HepG2 (cell line): ENCODE data around the gene ZPR1. TPM values are rescaled to one million over a fixed set of nuclear protein-coding genes. Genes with fewer than 3 reads are reported as not detected.

Experiments
- ADNP ChIP-seq: sonication (generic); formaldehyde crosslinking; IDR thresholded peaks from 2 replicates; pipeline ENCODE4 v1.4.0; 2020; ENCODE audit warnings: missing genetic modification reagents
- ATF7 ChIP-seq, 2 experiments: fragments of 450-650 bp in 1 of 2; sonication (generic) in 1 of 2; formaldehyde crosslinking in 1 of 2; IDR thresholded peaks; 2 replicates each; pipeline versions ENCODE4 v1.4.0 to v1.6.1; 2016 to 2020; ENCODE audit warnings: antibody characterized with exemption in 1 of 2, mild to moderate bottlenecking in 1 of 2, missing genetic modification reagents in 1 of 2
- E2F5 ChIP-seq: sonication (generic); formaldehyde crosslinking; conservative IDR thresholded peaks from 2 replicates; pipeline ENCODE4 v1.4.0; 2020; ENCODE audit warnings: missing genetic modification reagents
- GPBP1L1 ChIP-seq: sonication (generic); formaldehyde crosslinking; IDR thresholded peaks from 2 replicates; pipeline ENCODE4 v1.5.0; 2020; ENCODE audit warnings: mild to moderate bottlenecking, missing genetic modification reagents
- HDAC2 ChIP-seq: sonication (generic); formaldehyde crosslinking; IDR thresholded peaks from 2 replicates; pipeline ENCODE4 v1.4.0; 2020; ENCODE audit warnings: missing genetic modification reagents
- KAT8 ChIP-seq: IDR thresholded peaks from 2 replicates; pipeline ENCODE4 v1.6.1; 2016; ENCODE audit warnings: missing genetic modification reagents, missing compliant biosample characterization
- MBNL3 ChIP-seq: fragments of 250-450 bp; sonication (Bioruptor Pico); conservative IDR thresholded peaks from 2 replicates; pipeline ENCODE4 v1.8.0; 2022; ENCODE audit warnings: mild to moderate bottlenecking, inconsistent platforms
- MTA3 ChIP-seq: sonication (generic); formaldehyde crosslinking; IDR thresholded peaks from 2 replicates; pipeline ENCODE4 v1.4.0; 2020; ENCODE audit warnings: missing genetic modification reagents
- PHF20 ChIP-seq: sonication (generic); formaldehyde crosslinking; IDR thresholded peaks from 2 replicates; pipeline ENCODE4 v1.5.0; 2020; ENCODE audit warnings: mild to moderate bottlenecking, missing genetic modification reagents
- PLRG1 ChIP-seq: fragments of 450-650 bp; conservative IDR thresholded peaks from 2 replicates; pipeline ENCODE4 v1.6.1; 2016
- ZBTB7A ChIP-seq: sonication (generic); formaldehyde crosslinking; IDR thresholded peaks from 2 replicates; pipeline ENCODE4 v1.8.0; 2022; ENCODE audit warnings: mild to moderate bottlenecking, missing genetic modification reagents
- ZFX ChIP-seq: sonication (generic); formaldehyde crosslinking; IDR thresholded peaks from 2 replicates; pipeline ENCODE4 v1.4.0; 2020; ENCODE audit warnings: mild to moderate bottlenecking, low read depth, missing genetic modification reagents, moderate library complexity
- ZNF430 ChIP-seq: sonication (generic); formaldehyde crosslinking; IDR thresholded peaks from 2 replicates; pipeline ENCODE4 v1.9.0; 2021; ENCODE audit warnings: mild to moderate bottlenecking, missing genetic modification reagents
- ZNF644 ChIP-seq: IDR thresholded peaks from 2 replicates; pipeline ENCODE4 v1.6.1; 2016; ENCODE audit warnings: low read depth
- ZNF709 ChIP-seq: sonication (generic); formaldehyde crosslinking; IDR thresholded peaks from 2 replicates; pipeline ENCODE4 v1.5.0; 2020; ENCODE audit warnings: mild to moderate bottlenecking, missing genetic modification reagents
- ZNF710 ChIP-seq: sonication (generic); formaldehyde crosslinking; IDR thresholded peaks from 2 replicates; pipeline ENCODE4 v1.5.0; 2020; ENCODE audit warnings: mild to moderate bottlenecking, missing genetic modification reagents, borderline replicate concordance
- ZSCAN31 ChIP-seq: sonication (generic); formaldehyde crosslinking; IDR thresholded peaks from 2 replicates; pipeline ENCODE4 v1.5.0; 2020; ENCODE audit warnings: low read depth, mild to moderate bottlenecking, missing genetic modification reagents
- polyA plus RNA-seq, 8 experiments: library from polyadenylated mRNA; depleted of rRNA in 3 of 8; stranded (reverse) in 7 of 8; unstranded in 1 of 8; fragments of >200 nt; fragmentation: Illumina TruSeq in 4 of 8; extraction: Trizol in 4 of 8; gene quantifications; 2 replicates each; pipeline versions ENCODE4 v1.2.1 to v1.2.3, GENCODE V29; 2011 to 2016; ENCODE audit warnings: low read depth in 4 of 8, missing spikeins in 1 of 8, mixed read lengths in 1 of 8; ENCODE audit not compliant: insufficient read depth in 1 of 8
- total RNA-seq, 5 experiments: library from RNA; depleted of rRNA; stranded (reverse); fragments of >200 nt; fragmentation: Illumina TruSeq; extraction: Trizol; gene quantifications; 2 replicates each; pipeline ENCODE4 v1.2.3, GENCODE V29; 2016; ENCODE audit warnings: low read depth in 1 of 5
- TF ChIP-seq, protein P1 (sequence below), 2 experiments: sonication (generic) in 1 of 2; formaldehyde crosslinking in 1 of 2; IDR thresholded peaks; 2 replicates each; pipeline versions ENCODE4 v1.6.1 to v1.9.0; 2014 to 2022; ENCODE audit warnings: antibody characterized with exemption in 1 of 2, borderline replicate concordance in 1 of 2, inconsistent platforms in 1 of 2, low read depth in 1 of 2, missing genetic modification reagents in 1 of 2

The ZPR1 gene
- total and polyA plus RNA-seq, 2 of the 13 experiments (the other 11 are each of a cell fraction or from before 2014, with no cell fraction given): 40.0 to 79.3 TPM

DNA sequence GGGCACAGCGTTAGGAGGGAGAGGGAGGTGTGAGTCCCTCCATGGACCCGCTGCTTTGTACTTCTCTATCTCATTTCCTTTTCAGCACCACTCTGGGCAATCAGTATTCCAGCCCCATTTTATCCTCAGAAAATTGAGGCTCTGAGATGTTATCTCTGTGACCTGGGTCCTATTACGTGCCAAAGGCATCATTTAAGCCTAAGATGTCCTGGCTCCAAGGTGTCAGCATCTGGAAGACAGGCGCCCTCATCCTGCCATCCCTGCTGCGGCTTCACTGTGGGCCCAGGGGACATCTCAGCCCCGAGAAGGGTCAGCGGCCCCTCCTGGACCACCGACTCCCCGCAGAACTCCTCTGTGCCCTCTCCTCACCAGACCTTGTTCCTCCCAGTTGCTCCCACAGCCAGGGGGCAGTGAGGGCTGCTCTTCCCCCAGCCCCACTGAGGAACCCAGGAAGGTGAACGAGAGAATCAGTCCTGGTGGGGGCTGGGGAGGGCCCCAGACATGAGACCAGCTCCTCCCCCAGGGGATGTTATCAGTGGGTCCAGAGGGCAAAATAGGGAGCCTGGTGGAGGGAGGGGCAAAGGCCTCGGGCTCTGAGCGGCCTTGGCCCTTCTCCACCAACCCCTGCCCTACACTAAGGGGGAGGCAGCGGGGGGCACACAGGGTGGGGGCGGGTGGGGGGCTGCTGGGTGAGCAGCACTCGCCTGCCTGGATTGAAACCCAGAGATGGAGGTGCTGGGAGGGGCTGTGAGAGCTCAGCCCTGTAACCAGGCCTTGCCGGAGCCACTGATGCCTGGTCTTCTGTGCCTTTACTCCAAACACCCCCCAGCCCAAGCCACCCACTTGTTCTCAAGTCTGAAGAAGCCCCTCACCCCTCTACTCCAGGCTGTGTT is 41.1 kb upstream of the ZPR1 start (continued):
- no peak for TF ChIP-seq GPBP1L1 (CRISPR knock-in tag)
- TF ChIP-seq ZSCAN31 (CRISPR knock-in tag): 0 out of 2 replicates have a peak, but pooled peaks have one; percentile 59
- TF ChIP-seq ZNF430 (CRISPR knock-in tag): peak; percentile 82
- TF ChIP-seq, protein P1, sequence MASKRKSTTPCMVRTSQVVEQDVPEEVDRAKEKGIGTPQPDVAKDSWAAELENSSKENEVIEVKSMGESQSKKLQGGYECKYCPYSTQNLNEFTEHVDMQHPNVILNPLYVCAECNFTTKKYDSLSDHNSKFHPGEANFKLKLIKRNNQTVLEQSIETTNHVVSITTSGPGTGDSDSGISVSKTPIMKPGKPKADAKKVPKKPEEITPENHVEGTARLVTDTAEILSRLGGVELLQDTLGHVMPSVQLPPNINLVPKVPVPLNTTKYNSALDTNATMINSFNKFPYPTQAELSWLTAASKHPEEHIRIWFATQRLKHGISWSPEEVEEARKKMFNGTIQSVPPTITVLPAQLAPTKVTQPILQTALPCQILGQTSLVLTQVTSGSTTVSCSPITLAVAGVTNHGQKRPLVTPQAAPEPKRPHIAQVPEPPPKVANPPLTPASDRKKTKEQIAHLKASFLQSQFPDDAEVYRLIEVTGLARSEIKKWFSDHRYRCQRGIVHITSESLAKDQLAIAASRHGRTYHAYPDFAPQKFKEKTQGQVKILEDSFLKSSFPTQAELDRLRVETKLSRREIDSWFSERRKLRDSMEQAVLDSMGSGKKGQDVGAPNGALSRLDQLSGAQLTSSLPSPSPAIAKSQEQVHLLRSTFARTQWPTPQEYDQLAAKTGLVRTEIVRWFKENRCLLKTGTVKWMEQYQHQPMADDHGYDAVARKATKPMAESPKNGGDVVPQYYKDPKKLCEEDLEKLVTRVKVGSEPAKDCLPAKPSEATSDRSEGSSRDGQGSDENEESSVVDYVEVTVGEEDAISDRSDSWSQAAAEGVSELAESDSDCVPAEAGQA (IDR thresholded peaks at IDR 0.05; ENCODE audit: low read depth): no peak
- TF ChIP-seq, protein P1 (CRISPR knock-in tag; IDR thresholded peaks at IDR 0.05; ENCODE audit: borderline replicate concordance): no peak
- no peak for TF ChIP-seq E2F5 (CRISPR knock-in tag)
- peak; percentile 84 for TF ChIP-seq HDAC2 (CRISPR knock-in tag)
- TF ChIP-seq KAT8 (CRISPR knock-in tag): peak; percentile 57; the same call in 1 of the 2 replicates
- no peak for TF ChIP-seq MTA3 (CRISPR knock-in tag)
- peak; percentile 37; the same call in 1 of the 2 replicates for TF ChIP-seq PHF20 (CRISPR knock-in tag)
- TF ChIP-seq ZBTB7A: peak; percentile 93
- TF ChIP-seq ATF7 (IDR thresholded peaks at IDR 0.05): no peak
- TF ChIP-seq ATF7 (CRISPR knock-in tag; IDR thresholded peaks at IDR 0.05): peak; percentile 49; the same call in 1 of the 2 replicates
- no peak for TF ChIP-seq MBNL3 (CRISPR knock-in tag)
- peak; percentile 10; the same call in 1 of the 2 replicates for TF ChIP-seq ZFX (CRISPR knock-in tag)
- TF ChIP-seq PLRG1: no peak
- no peak for TF ChIP-seq ZNF709 (CRISPR knock-in tag)
- peak; percentile 71; the same call in 1 of the 2 replicates for TF ChIP-seq ZNF710 (CRISPR knock-in tag)
- TF ChIP-seq ZNF644: 0 out of 2 replicates have a peak, but pooled peaks have one; percentile 34
- peak; percentile 38; the same call in 1 of the 2 replicates for TF ChIP-seq ADNP (CRISPR knock-in tag)
